IMR-90 (cell line): Measurements from ENCODE around the gene GRID1. TPM values are rescaled to one million over a fixed set of nuclear protein-coding genes. Genes with fewer than 3 reads are reported as not detected.

Experiments
- ATAC-seq: fragments of 200-7000 bp; cut with Tn5 transposase; 2 replicates; pipeline ENCODE4 v1.9.1; 2020; ENCODE audit warnings: low read depth, mild to moderate bottlenecking, moderate library complexity
- BruUV-seq: library from RNA; stranded (reverse); fragments of 400-500 nt; replicated peaks from 2 replicates; lab custom pipeline; 2021; lab: Mats Ljungman, UMichigan
- CTCF ChIA-PET: fragments of 300-600 bp; formaldehyde crosslinking; extraction: SDS; loops from one replicate; lab custom pipeline; 2021; ENCODE audit warnings: antibody characterized with exemption; lab: Yijun Ruan, JAX
- POLR2A ChIA-PET: fragments of 300-600 bp; sonication (Branson Sonifier 250); formaldehyde crosslinking; loops from one replicate; lab custom pipeline; 2022; ENCODE audit warnings: antibody characterized with exemption; ENCODE audit not compliant: unreplicated experiment; lab: Charles Lee
- DNase-seq: peaks from one replicate; pipeline ENCODE4 v3.0.0; 2013
- H2AFZ ChIP-seq: replicated peaks from 2 replicates; pipeline ENCODE3; 2013; ENCODE audit warnings: low read length, mild to moderate bottlenecking; ENCODE audit not compliant: poor library complexity
- H2AK5ac ChIP-seq: 2 replicates; pipeline ENCODE4 v1.6.1; 2013; ENCODE audit warnings: low read depth, low read length, inconsistent platforms
- H2AK9ac ChIP-seq: replicated peaks from 2 replicates; pipeline ENCODE3; 2013; ENCODE audit warnings: mild to moderate bottlenecking, low read depth, low read length, moderate library complexity; ENCODE audit not compliant: poor library complexity
- H2BK120ac ChIP-seq: 2 replicates; pipeline ENCODE4 v1.6.1; 2013; ENCODE audit warnings: low read depth, low read length, inconsistent platforms
- H2BK15ac ChIP-seq: 3 replicates; pipeline ENCODE4 v1.6.1; 2013; ENCODE audit warnings: low read depth, low read length, inconsistent platforms
- H2BK20ac ChIP-seq: 2 replicates; pipeline ENCODE4 v1.6.1; 2013; ENCODE audit warnings: low read depth, mild to moderate bottlenecking, inconsistent platforms, low read length, moderate library complexity
- H2BK5ac ChIP-seq: 2 replicates; pipeline ENCODE4 v1.6.1; 2013; ENCODE audit warnings: mild to moderate bottlenecking, low read depth, low read length, inconsistent platforms; ENCODE audit not compliant: poor library complexity, severe bottlenecking
- H3K14ac ChIP-seq: replicated peaks from 2 replicates; pipeline ENCODE4 v1.6.1; 2013; ENCODE audit warnings: low read depth, low read length, inconsistent platforms
- H3K18ac ChIP-seq: 2 replicates; pipeline ENCODE4 v1.6.1; 2013; ENCODE audit warnings: low read depth, low read length, control low read depth
- H3K23ac ChIP-seq: 2 replicates; pipeline ENCODE4 v1.6.1; 2013; ENCODE audit warnings: low read depth, low read length, inconsistent platforms
- H3K27ac ChIP-seq: 2 replicates; pipeline ENCODE4 v1.5.1; 2013; ENCODE audit warnings: mild to moderate bottlenecking, control low read depth, low read length; ENCODE audit not compliant: insufficient read depth
- H3K27me3 ChIP-seq: 2 replicates; pipeline ENCODE4 v1.6.1; 2013; ENCODE audit warnings: low read length; ENCODE audit not compliant: control insufficient read depth, insufficient read depth
- H3K36me3 ChIP-seq: 2 replicates; pipeline ENCODE4 v1.6.1; 2013; ENCODE audit warnings: low read length, mixed read lengths; ENCODE audit not compliant: control insufficient read depth, insufficient read depth
- H3K4ac ChIP-seq: 2 replicates; pipeline ENCODE4 v1.6.1; 2013; ENCODE audit warnings: low read depth, low read length, inconsistent platforms
- H3K4me1 ChIP-seq: 2 replicates; pipeline ENCODE4 v1.6.1; 2013; ENCODE audit warnings: low read length, mixed read lengths; ENCODE audit not compliant: control insufficient read depth, insufficient read depth
- H3K4me2 ChIP-seq: 2 replicates; pipeline ENCODE4 v1.6.1; 2013; ENCODE audit warnings: low read depth, mild to moderate bottlenecking, control low read depth, low read length, moderate library complexity
- H3K4me3 ChIP-seq: 2 replicates; pipeline ENCODE4 v1.5.1; 2013; ENCODE audit warnings: low read depth, mild to moderate bottlenecking, control low read depth, low read length, moderate library complexity; ENCODE audit not compliant: insufficient read depth
- H3K56ac ChIP-seq: 2 replicates; pipeline ENCODE4 v1.6.1; 2013; ENCODE audit warnings: low read length, inconsistent platforms; ENCODE audit not compliant: insufficient read depth; ENCODE audit errors: extremely low read depth
- H3K79me1 ChIP-seq, 2 experiments: 2 replicates each; pipeline ENCODE4 v1.6.1; 2013; ENCODE audit warnings: low read length in 2 of 2, inconsistent platforms in 1 of 2, low read depth in 1 of 2
- H3K9ac ChIP-seq: 2 replicates; pipeline ENCODE4 v1.6.1; 2013; ENCODE audit warnings: low read depth, low read length, control low read depth
- H3K9me1 ChIP-seq: 2 replicates; pipeline ENCODE4 v1.6.1; 2013; ENCODE audit warnings: low read length, inconsistent platforms; ENCODE audit not compliant: insufficient read depth
- H3K9me3 ChIP-seq: 2 replicates; pipeline ENCODE4 v1.6.1; 2013; ENCODE audit warnings: low read length; ENCODE audit not compliant: control insufficient read depth, insufficient read depth
- H4K20me1 ChIP-seq: 2 replicates; pipeline ENCODE4 v1.6.1; 2013; ENCODE audit warnings: low read length, inconsistent platforms; ENCODE audit not compliant: insufficient read depth
- H4K5ac ChIP-seq: 2 replicates; pipeline ENCODE4 v1.6.1; 2013; ENCODE audit warnings: mild to moderate bottlenecking, low read depth, low read length, control low read depth
- H4K8ac ChIP-seq, 2 experiments: 2 replicates each; pipeline ENCODE4 v1.6.1; 2013; ENCODE audit warnings: low read depth in 2 of 2, low read length in 2 of 2, control low read depth in 1 of 2, inconsistent platforms in 1 of 2
- H4K91ac ChIP-seq: 2 replicates; pipeline ENCODE4 v1.6.1; 2013; ENCODE audit warnings: low read depth, low read length, inconsistent platforms; ENCODE audit not compliant: insufficient read depth
- BHLHE40 ChIP-seq: fragments of 150-350 bp; IDR thresholded peaks from 2 replicates; pipeline ENCODE4 v1.6.1; 2016; ENCODE audit warnings: mild to moderate bottlenecking, low read depth, low read length
- CEBPB ChIP-seq: IDR thresholded peaks from 2 replicates; pipeline ENCODE4 v1.6.1; 2012; ENCODE audit warnings: low read depth, low read length, improper control_type of control experiment
- CHD1 ChIP-seq: IDR thresholded peaks from 2 replicates; pipeline ENCODE4 v1.6.1; 2012; ENCODE audit warnings: low read depth, low read length, improper control_type of control experiment
- FOS ChIP-seq: fragments of 150-350 bp; IDR thresholded peaks from 2 replicates; pipeline ENCODE4 v1.6.1; 2016; ENCODE audit warnings: low read depth, low read length
- MAFK ChIP-seq: IDR thresholded peaks from 2 replicates; pipeline ENCODE4 v1.6.1; 2012; ENCODE audit warnings: low read depth, low read length, improper control_type of control experiment
- MAZ ChIP-seq: IDR thresholded peaks from 2 replicates; pipeline ENCODE4 v1.6.1; 2012; ENCODE audit warnings: low read depth, mild to moderate bottlenecking, low read length, improper control_type of control experiment, moderate library complexity, borderline replicate concordance
- MXI1 ChIP-seq: IDR thresholded peaks from 2 replicates; pipeline ENCODE4 v1.6.1; 2012; ENCODE audit warnings: low read depth, mild to moderate bottlenecking, low read length, moderate library complexity, borderline replicate concordance
- NFE2L2 ChIP-seq: fragments of 150-350 bp; IDR thresholded peaks from 2 replicates; pipeline ENCODE4 v1.6.1; 2016; ENCODE audit warnings: low read depth, mild to moderate bottlenecking, low read length
- POLR2A ChIP-seq: IDR thresholded peaks from 2 replicates; pipeline ENCODE4 v1.6.1; 2012; ENCODE audit warnings: mild to moderate bottlenecking, low read depth, low read length
- RAD21 ChIP-seq: IDR thresholded peaks from 2 replicates; pipeline ENCODE4 v1.6.1; 2012; ENCODE audit warnings: low read length, improper control_type of control experiment
- RCOR1 ChIP-seq: IDR thresholded peaks from 2 replicates; pipeline ENCODE4 v1.6.1; 2012; ENCODE audit warnings: mild to moderate bottlenecking, low read length, improper control_type of control experiment; ENCODE audit not compliant: insufficient replicate concordance
- RFX5 ChIP-seq: IDR thresholded peaks from 2 replicates; pipeline ENCODE4 v1.8.0; 2012; ENCODE audit warnings: low read depth, mild to moderate bottlenecking, low read length, moderate library complexity
- SMC3 ChIP-seq: fragments of 150-350 bp; IDR thresholded peaks from 2 replicates; pipeline ENCODE4 v1.6.1; 2016; ENCODE audit warnings: low read depth, mild to moderate bottlenecking, antibody characterized with exemption, low read length, moderate library complexity
- WGBS, 2 experiments: methylation state at CpG; one replicate each; pipeline versions ENCODE4 v1.1.5 to v1.1.7; 2013; ENCODE audit warnings: missing lambda C conversion rate in 2 of 2; ENCODE audit not compliant: insufficient read length in 1 of 2; ENCODE audit errors: extremely low coverage in 2 of 2; 5-methylcytosine and 5-hydroxymethylcytosine counted together
- dilution Hi-C: fragments of 300-500 bp; cut with HindIII; formaldehyde crosslinking; loops from one replicate; pipeline ENCODE4 v1.14.3; 2018; ENCODE audit warnings: low sequenced_read_pairs; ENCODE audit not compliant: unreplicated experiment
- in situ Hi-C: fragments of 300-500 bp; cut with MboI; formaldehyde crosslinking; loops from 3 replicates; pipeline ENCODE4 v1.14.3; 2019; ENCODE audit warnings: low sequenced_read_pairs, inconsistent platforms, mixed read lengths
- intact Hi-C: fragments of 100-400 bp; cut with micrococcal nuclease; formaldehyde crosslinking; loops from 2 replicates; pipeline ENCODE4 v1.10.0; 2022
- polyA plus RNA-seq, 3 experiments: library from polyadenylated mRNA; depleted of rRNA; stranded (reverse); fragments of >200 nt; gene quantifications; 2 replicates each; pipeline ENCODE4 v1.2.3, GENCODE V29; 2012; ENCODE audit warnings: low replicate concordance in 1 of 3
- total RNA-seq: library from RNA; depleted of rRNA; stranded (reverse); fragments of >200 nt; gene quantifications from 2 replicates; pipeline ENCODE4 v1.2.3, GENCODE V29; 2012
- TF ChIP-seq, protein P1 (sequence below): conservative IDR thresholded peaks from 2 replicates; pipeline ENCODE4 v1.5.1; 2012; ENCODE audit warnings: mild to moderate bottlenecking, low read depth, low read length, improper control_type of control experiment
- TF ChIP-seq, protein P2 (sequence below): fragments of 150-350 bp; IDR thresholded peaks from 2 replicates; pipeline ENCODE4 v1.6.1; 2016; ENCODE audit warnings: low read depth, mild to moderate bottlenecking, low read length, moderate library complexity, borderline replicate concordance
- TF ChIP-seq, protein P3 (sequence below): fragments of 150-350 bp; IDR thresholded peaks from 2 replicates; pipeline ENCODE4 v1.6.1; 2017; ENCODE audit warnings: mild to moderate bottlenecking, antibody characterized with exemption, low read length, low read depth

GRID1 gene
- total and polyA plus RNA-seq, 2 of the 4 experiments (the other 2 are of a cell fraction): not detected

DNA sequence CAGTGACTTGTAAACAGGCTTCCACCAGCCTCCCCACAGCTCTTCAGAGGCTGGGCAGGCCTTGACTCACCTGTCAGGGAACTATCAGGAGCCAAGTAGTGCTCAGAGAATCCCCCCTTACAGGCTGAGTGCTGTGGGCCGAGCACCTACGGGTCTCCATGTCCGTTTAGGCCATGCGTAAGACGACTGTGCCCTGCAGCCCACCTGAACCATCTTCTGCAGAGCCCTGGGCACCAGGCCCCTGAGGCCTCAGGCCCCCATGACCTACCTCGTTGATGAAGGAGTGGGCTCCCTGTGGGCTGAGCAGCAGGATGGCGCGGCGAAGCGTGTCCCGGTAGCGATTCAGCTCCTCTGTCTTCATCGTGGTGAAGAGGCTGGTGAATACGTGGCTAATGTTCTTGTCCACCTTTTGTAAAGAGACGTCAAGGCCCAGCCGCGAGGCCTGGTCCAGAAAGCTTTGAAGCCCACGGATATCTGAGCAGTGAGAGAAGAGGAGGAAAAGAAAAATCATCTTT lies 228.0 kb downstream of the GRID1 start:
- BruUV-seq: no TSS peak
- 88% methylated on average over 8 of the region's 18 CpGs; no CpG with 5 or more reads in 1 of the 2 experiments for WGBS, 2 experiments
- intact Hi-C loops: no loop called here

More for the DNA sequence above, 228.0 kb downstream of the GRID1 start:
- Histone ChIP-seq H3K4ac (no peak overlapping the region), H3K56ac (no peak overlapping the region), H4K91ac (no peak overlapping the region), H3K79me1 (no peaks in the 10 kb centered on the region), H3K4me2 (no peak overlapping the region), H3K4me3 (no peak overlapping the region), H4K5ac (no peak overlapping the region), H4K8ac (no peak overlapping the region), H2BK15ac (no peak overlapping the region), H2AK5ac (no peak overlapping the region), H3K9me3 (peaks cover 7% of the 10 kb centered on the region; the same call in 1 of the 2 replicates), H2AK9ac (no peak overlapping the region), H2BK20ac (no peak overlapping the region), H3K9ac (no peak overlapping the region), H3K14ac (no peak overlapping the region), H3K36me3 (no peaks in the 10 kb centered on the region), H3K27ac (no peak overlapping the region), H2BK120ac (no peak overlapping the region), H2AFZ (no peak overlapping the region), H3K4me1 (no peaks in the 10 kb centered on the region), H3K18ac (no peak overlapping the region), H2BK5ac (no peak overlapping the region), H4K20me1 (no peaks in the 10 kb centered on the region), H3K9me1 (no peaks in the 10 kb centered on the region), H3K27me3 (no peaks in the 10 kb centered on the region), H3K23ac (no peak overlapping the region)
- dilution Hi-C loops (no loop called here), in situ Hi-C loops (no loop called here)
- no peak for DNase-seq
- POLR2A ChIA-PET: no interaction called here
- CTCF ChIA-PET: interaction anchor here (1.7 kb wide), 1 partner anchor 11 kb away, joined by 4 read pairs; no protein-coding TSS in a partner anchor
- ATAC-seq: no peak
- TF ChIP-seq BHLHE40 (no peak), RAD21 (no peak), FOS (no peak), CHD1 (no peak), MAFK (no peak), RFX5 (no peak), MXI1 (no peak), NFE2L2 (no peak), RCOR1 (no peak), POLR2A (no peak), CEBPB (no peak), MAZ (no peak), SMC3 (no peak)
- TF ChIP-seq, protein P1, sequence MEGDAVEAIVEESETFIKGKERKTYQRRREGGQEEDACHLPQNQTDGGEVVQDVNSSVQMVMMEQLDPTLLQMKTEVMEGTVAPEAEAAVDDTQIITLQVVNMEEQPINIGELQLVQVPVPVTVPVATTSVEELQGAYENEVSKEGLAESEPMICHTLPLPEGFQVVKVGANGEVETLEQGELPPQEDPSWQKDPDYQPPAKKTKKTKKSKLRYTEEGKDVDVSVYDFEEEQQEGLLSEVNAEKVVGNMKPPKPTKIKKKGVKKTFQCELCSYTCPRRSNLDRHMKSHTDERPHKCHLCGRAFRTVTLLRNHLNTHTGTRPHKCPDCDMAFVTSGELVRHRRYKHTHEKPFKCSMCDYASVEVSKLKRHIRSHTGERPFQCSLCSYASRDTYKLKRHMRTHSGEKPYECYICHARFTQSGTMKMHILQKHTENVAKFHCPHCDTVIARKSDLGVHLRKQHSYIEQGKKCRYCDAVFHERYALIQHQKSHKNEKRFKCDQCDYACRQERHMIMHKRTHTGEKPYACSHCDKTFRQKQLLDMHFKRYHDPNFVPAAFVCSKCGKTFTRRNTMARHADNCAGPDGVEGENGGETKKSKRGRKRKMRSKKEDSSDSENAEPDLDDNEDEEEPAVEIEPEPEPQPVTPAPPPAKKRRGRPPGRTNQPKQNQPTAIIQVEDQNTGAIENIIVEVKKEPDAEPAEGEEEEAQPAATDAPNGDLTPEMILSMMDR: no peak
- TF ChIP-seq, protein P2, sequence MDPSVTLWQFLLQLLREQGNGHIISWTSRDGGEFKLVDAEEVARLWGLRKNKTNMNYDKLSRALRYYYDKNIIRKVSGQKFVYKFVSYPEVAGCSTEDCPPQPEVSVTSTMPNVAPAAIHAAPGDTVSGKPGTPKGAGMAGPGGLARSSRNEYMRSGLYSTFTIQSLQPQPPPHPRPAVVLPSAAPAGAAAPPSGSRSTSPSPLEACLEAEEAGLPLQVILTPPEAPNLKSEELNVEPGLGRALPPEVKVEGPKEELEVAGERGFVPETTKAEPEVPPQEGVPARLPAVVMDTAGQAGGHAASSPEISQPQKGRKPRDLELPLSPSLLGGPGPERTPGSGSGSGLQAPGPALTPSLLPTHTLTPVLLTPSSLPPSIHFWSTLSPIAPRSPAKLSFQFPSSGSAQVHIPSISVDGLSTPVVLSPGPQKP: no peak
- TF ChIP-seq, protein P3, sequence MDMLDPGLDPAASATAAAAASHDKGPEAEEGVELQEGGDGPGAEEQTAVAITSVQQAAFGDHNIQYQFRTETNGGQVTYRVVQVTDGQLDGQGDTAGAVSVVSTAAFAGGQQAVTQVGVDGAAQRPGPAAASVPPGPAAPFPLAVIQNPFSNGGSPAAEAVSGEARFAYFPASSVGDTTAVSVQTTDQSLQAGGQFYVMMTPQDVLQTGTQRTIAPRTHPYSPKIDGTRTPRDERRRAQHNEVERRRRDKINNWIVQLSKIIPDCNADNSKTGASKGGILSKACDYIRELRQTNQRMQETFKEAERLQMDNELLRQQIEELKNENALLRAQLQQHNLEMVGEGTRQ: no peak
